GM23338 (cell line): ENCODE data around the gene ZSCAN2. TPM values are rescaled to one million over a fixed set of nuclear protein-coding genes. Genes with fewer than 3 reads are reported as not detected.

ENCODE experiments used
- ATAC-seq: fragments of 200-7000 bp; cut with Tn5 transposase; 3 replicates; pipeline ENCODE4 v1.9.1; 2020
- DNase-seq: peaks from one replicate; pipeline ENCODE4 v3.0.0-alpha.2; 2015; ENCODE audit warnings: low spot score
- H2AFZ ChIP-seq: fragments of 200-600 bp; sonication (generic); 2 replicates; pipeline ENCODE4 v1.8.0; 2016; ENCODE audit warnings: antibody characterized with exemption, mild to moderate bottlenecking, moderate library complexity
- H3F3A ChIP-seq: fragments of 200-600 bp; sonication (generic); replicated peaks from 2 replicates; pipeline ENCODE4 v1.8.0; 2017; ENCODE audit warnings: antibody characterized with exemption, mixed run types, low read depth
- H3K27ac ChIP-seq: fragments of 200-600 bp; sonication (generic); 2 replicates; pipeline ENCODE4 v1.6.1; 2016; ENCODE audit warnings: low read depth
- H3K27me3 ChIP-seq: fragments of 200-600 bp; sonication (generic); 2 replicates; pipeline ENCODE4 v1.8.0; 2016; ENCODE audit warnings: mild to moderate bottlenecking, mixed run types, moderate library complexity; ENCODE audit not compliant: insufficient read depth
- H3K36me3 ChIP-seq: fragments of 200-600 bp; sonication (generic); 2 replicates; pipeline ENCODE4 v1.8.0; 2016; ENCODE audit warnings: mild to moderate bottlenecking; ENCODE audit not compliant: insufficient read depth
- H3K4me1 ChIP-seq: fragments of 200-600 bp; sonication (generic); 2 replicates; pipeline ENCODE4 v1.8.0; 2016; ENCODE audit warnings: mild to moderate bottlenecking, moderate library complexity; ENCODE audit not compliant: insufficient read depth
- H3K4me2 ChIP-seq: fragments of 200-600 bp; sonication (generic); 2 replicates; pipeline ENCODE4 v1.7.1; 2017; ENCODE audit warnings: mixed run types
- H3K4me3 ChIP-seq: fragments of 200-600 bp; sonication (generic); 2 replicates; pipeline ENCODE4 v1.6.1; 2016; ENCODE audit warnings: mixed run types
- H3K79me2 ChIP-seq: fragments of 200-600 bp; sonication (generic); replicated peaks from 2 replicates; pipeline ENCODE4 v1.8.0; 2017; ENCODE audit warnings: mild to moderate bottlenecking; ENCODE audit not compliant: insufficient read depth
- H3K9me2 ChIP-seq: fragments of 200-600 bp; sonication (generic); 2 replicates; pipeline ENCODE4 v1.8.0; 2017; ENCODE audit not compliant: insufficient read depth
- H4K20me1 ChIP-seq: fragments of 200-600 bp; sonication (generic); replicated peaks from 2 replicates; pipeline ENCODE4 v1.8.0; 2017; ENCODE audit warnings: mild to moderate bottlenecking; ENCODE audit not compliant: insufficient read depth
- H3K27ac Mint-ChIP-seq: 2 replicates; pipeline ENCODE4 v1.8.0; 2020; ENCODE audit warnings: inconsistent platforms, mild to moderate bottlenecking, moderate library complexity, mixed read lengths
- H3K27me3 Mint-ChIP-seq: 3 replicates; pipeline ENCODE4 v1.8.0; 2022; ENCODE audit warnings: low read depth, mild to moderate bottlenecking, moderate library complexity, mixed read lengths, inconsistent platforms; ENCODE audit not compliant: insufficient read depth, poor library complexity
- H3K36me3 Mint-ChIP-seq: 3 replicates; pipeline ENCODE4 v1.8.0; 2021; ENCODE audit warnings: low read depth, mild to moderate bottlenecking, inconsistent platforms, moderate library complexity, mixed read lengths
- H3K4me1 Mint-ChIP-seq: 3 replicates; pipeline ENCODE4 v1.8.0; 2020; ENCODE audit warnings: mild to moderate bottlenecking, inconsistent platforms, mixed read lengths
- H3K4me3 Mint-ChIP-seq: 3 replicates; pipeline ENCODE4 v1.8.0; 2021; ENCODE audit warnings: moderate library complexity, mild to moderate bottlenecking, inconsistent platforms, mixed read lengths
- H3K9me3 Mint-ChIP-seq: 3 replicates; pipeline ENCODE4 v1.8.0; 2020; ENCODE audit warnings: moderate library complexity, mild to moderate bottlenecking, inconsistent platforms, mixed read lengths
- CREB1 ChIP-seq: fragments of 250-450 bp; sonication (Bioruptor Pico); IDR thresholded peaks from 2 replicates; pipeline ENCODE4 v1.5.0; 2020; ENCODE audit warnings: low read depth, mild to moderate bottlenecking, moderate library complexity
- CTCF ChIP-seq, 2 experiments: fragments of 200-600 bp in 1 of 2; sonication (generic) in 1 of 2; conservative IDR thresholded peaks; 2 replicates each; pipeline versions ENCODE4 v1.5.1 to v1.6.1; 2016 to 2017; ENCODE audit warnings: antibody characterized with exemption in 2 of 2, low read depth in 2 of 2, mild to moderate bottlenecking in 2 of 2, moderate library complexity in 1 of 2
- ETS1 ChIP-seq: IDR thresholded peaks from 2 replicates; pipeline ENCODE4 v1.6.1; 2016; ENCODE audit warnings: antibody characterized with exemption
- EZH2 ChIP-seq: fragments of 200-600 bp; sonication (generic); IDR thresholded peaks from one replicate; pipeline ENCODE4 v1.8.0; 2017; ENCODE audit warnings: antibody characterized with exemption, mild to moderate bottlenecking, low read depth; ENCODE audit not compliant: unreplicated experiment
- EZH2phosphoT487 ChIP-seq: fragments of 200-600 bp; sonication (generic); IDR thresholded peaks from one replicate; pipeline ENCODE4 v1.8.1; 2018; ENCODE audit warnings: antibody characterized with exemption; ENCODE audit not compliant: unreplicated experiment
- JUNB ChIP-seq: IDR thresholded peaks from one replicate; pipeline ENCODE4 v1.6.1; 2016; ENCODE audit warnings: antibody characterized with exemption; ENCODE audit not compliant: unreplicated experiment
- STAT1 ChIP-seq: IDR thresholded peaks from one replicate; pipeline ENCODE4 v1.6.1; 2016; ENCODE audit warnings: antibody characterized with exemption; ENCODE audit not compliant: unreplicated experiment
- ZNF114 ChIP-seq: fragments of 250-450 bp; sonication (Bioruptor Pico); IDR thresholded peaks from 2 replicates; pipeline ENCODE4 v1.5.0; 2020; ENCODE audit warnings: mild to moderate bottlenecking, moderate library complexity
- ZNF462 ChIP-seq: fragments of 250-450 bp; sonication (Bioruptor Pico); IDR thresholded peaks from 2 replicates; pipeline ENCODE4 v1.5.0; 2020; ENCODE audit warnings: mild to moderate bottlenecking, moderate library complexity
- polyA plus RNA-seq: library from polyadenylated mRNA; unstranded; fragments of >200 nt; fragmentation: Nextera tagmentation; extraction: Ambion mirVana; gene quantifications from 2 replicates; pipeline ENCODE4 v1.2.1, GENCODE V29; 2016
- total RNA-seq: library from RNA; depleted of rRNA; stranded (reverse); fragments of >200 nt; shearing (Covaris generic); gene quantifications from 2 replicates; pipeline ENCODE4 v1.2.3, GENCODE V29; 2014
- TF ChIP-seq, protein P1 (sequence below): IDR thresholded peaks from one replicate; pipeline ENCODE4 v1.6.1; 2018; ENCODE audit warnings: antibody characterized with exemption; ENCODE audit not compliant: unreplicated experiment

The ZSCAN2 gene
- total and polyA plus RNA-seq, 2 experiments from 2014 or later, result 45.8 to 63.9 TPM

DNA sequence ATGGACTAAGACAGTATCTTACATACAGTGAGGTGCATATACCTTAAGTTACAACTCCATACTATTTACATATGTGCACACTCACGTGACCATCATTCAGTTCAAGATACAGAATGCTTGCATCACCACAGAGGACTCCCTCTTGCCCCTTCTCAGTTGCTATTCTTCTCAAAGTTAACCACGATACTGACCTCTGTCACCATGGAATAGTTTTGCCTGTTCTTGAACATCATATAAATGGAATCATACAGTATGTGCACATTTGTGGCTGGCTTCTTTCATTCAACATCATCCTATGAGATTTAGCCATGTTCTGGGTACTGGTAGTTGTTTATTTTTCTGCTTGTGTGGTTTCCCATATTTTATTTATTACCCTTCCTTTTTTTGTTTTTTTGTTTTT is 10.4 kb upstream of the ZSCAN2 start:
- peaks cover 21% of the 10 kb centered on the region; the same call in 1 of the 2 replicates for H3K4me1 ChIP-seq
- no peaks in the 10 kb centered on the region for H3K36me3 ChIP-seq
- Mint-ChIP-seq H3K27me3 (peaks cover 32% of the 10 kb centered on the region), H3K4me3 (no peak overlapping the region), H3K36me3 (peaks cover 16% of the 10 kb centered on the region), H3K4me1 (peaks cover 31% of the 10 kb centered on the region), H3K27ac (no peak overlapping the region), H3K9me3 (peaks cover 14% of the 10 kb centered on the region)
- H3K27me3 ChIP-seq, result no peaks in the 10 kb centered on the region
- H3F3A ChIP-seq, result no peaks in the 10 kb centered on the region
- no peak overlapping the region for H3K4me3 ChIP-seq
- H3K9me2 ChIP-seq, result no peaks in the 10 kb centered on the region
- DNase-seq, result no peak
- no peak overlapping the region for H2AFZ ChIP-seq
- TF ChIP-seq, protein P1, sequence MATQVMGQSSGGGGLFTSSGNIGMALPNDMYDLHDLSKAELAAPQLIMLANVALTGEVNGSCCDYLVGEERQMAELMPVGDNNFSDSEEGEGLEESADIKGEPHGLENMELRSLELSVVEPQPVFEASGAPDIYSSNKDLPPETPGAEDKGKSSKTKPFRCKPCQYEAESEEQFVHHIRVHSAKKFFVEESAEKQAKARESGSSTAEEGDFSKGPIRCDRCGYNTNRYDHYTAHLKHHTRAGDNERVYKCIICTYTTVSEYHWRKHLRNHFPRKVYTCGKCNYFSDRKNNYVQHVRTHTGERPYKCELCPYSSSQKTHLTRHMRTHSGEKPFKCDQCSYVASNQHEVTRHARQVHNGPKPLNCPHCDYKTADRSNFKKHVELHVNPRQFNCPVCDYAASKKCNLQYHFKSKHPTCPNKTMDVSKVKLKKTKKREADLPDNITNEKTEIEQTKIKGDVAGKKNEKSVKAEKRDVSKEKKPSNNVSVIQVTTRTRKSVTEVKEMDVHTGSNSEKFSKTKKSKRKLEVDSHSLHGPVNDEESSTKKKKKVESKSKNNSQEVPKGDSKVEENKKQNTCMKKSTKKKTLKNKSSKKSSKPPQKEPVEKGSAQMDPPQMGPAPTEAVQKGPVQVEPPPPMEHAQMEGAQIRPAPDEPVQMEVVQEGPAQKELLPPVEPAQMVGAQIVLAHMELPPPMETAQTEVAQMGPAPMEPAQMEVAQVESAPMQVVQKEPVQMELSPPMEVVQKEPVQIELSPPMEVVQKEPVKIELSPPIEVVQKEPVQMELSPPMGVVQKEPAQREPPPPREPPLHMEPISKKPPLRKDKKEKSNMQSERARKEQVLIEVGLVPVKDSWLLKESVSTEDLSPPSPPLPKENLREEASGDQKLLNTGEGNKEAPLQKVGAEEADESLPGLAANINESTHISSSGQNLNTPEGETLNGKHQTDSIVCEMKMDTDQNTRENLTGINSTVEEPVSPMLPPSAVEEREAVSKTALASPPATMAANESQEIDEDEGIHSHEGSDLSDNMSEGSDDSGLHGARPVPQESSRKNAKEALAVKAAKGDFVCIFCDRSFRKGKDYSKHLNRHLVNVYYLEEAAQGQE, result no peak
- TF ChIP-seq STAT1 (no peak), EZH2 (no peak), ZNF462 (no peak), CTCF (conservative IDR thresholded peaks at IDR 0.05; ENCODE audit: low read depth in 2 of 2) (no peak), CREB1 (CRISPR knock-in tag) (no peak), ZNF114 (CRISPR knock-in tag) (no peak), EZH2phosphoT487 (no peak), JUNB (no peak), ETS1 (no peak)
- no peaks in the 10 kb centered on the region for H4K20me1 ChIP-seq
- no peaks in the 10 kb centered on the region for H3K79me2 ChIP-seq
- ATAC-seq, result no peak
- H3K27ac ChIP-seq, result no peak overlapping the region
- H3K4me2 ChIP-seq, result no peak overlapping the region
